CD8-positive, alpha-beta memory T cell (primary cell): ENCODE data around the gene NCF2. TPM values are rescaled to one million over a fixed set of nuclear protein-coding genes. Genes with fewer than 3 reads are reported as not detected.

ENCODE experiments used
- polyA plus RNA-seq: library from polyadenylated mRNA; unstranded; fragments of 300-500 nt; fragmentation: Illumina TruSeq; gene quantifications from one replicate; pipeline ENCODE4 v1.2.3, GENCODE V29; 2021
- total RNA-seq, 2 experiments: library from RNA; stranded (reverse); gene quantifications; one replicate each; pipeline ENCODE4 v1.2.3, GENCODE V29; 2021

The NCF2 gene
- total and polyA plus RNA-seq, 3 experiments from 2014 or later: 0.30 to 4.6 (median 3.6) TPM

Other genes starting within 250 kb of the NCF2 start
- gene NMNAT2, start 172.1 kb downstream of the NCF2 start, total RNA-seq: not detected
- not detected for gene NMNAT2, start 172.1 kb downstream of the NCF2 start, polyA plus RNA-seq
- gene SMG7, start 118.0 kb downstream of the NCF2 start, total RNA-seq: 10 to 100 TPM; 72.7 to 74.7 TPM
- 30.5 TPM for gene SMG7, start 118.0 kb downstream of the NCF2 start, polyA plus RNA-seq
- gene ARPC5, start 45.3 kb upstream of the NCF2 start, total RNA-seq: 100 to 1,000 TPM; 142 to 146 TPM
- gene ARPC5, start 45.3 kb upstream of the NCF2 start, polyA plus RNA-seq: 414 TPM
- gene APOBEC4, start 62.9 kb upstream of the NCF2 start, total RNA-seq: not detected
- not detected for gene APOBEC4, start 62.9 kb upstream of the NCF2 start, polyA plus RNA-seq
- 1 to 10 TPM; 3.3 TPM for gene RGL1, start 214.7 kb upstream of the NCF2 start, total RNA-seq
- gene RGL1, start 214.7 kb upstream of the NCF2 start, polyA plus RNA-seq: 0.97 TPM